ENCODE data around the gene C16orf78.
"Not testable (repeated sequence)": the region's sequence is repeated elsewhere in the genome, so short reads cannot be mapped to it uniquely, and the experiment has no call there.

The C16orf78 gene

GRCh38 chr16:49349446-49350168 lies 24.0 kb upstream of the C16orf78 start:
- no peak for DNase-seq (ENCODE audit: low read depth in 3 of 3)

- peak in 1 of 3 experiments; percentile 19 for DNase-seq (ENCODE audit: low read depth in 3 of 3)
Measured at GRCh38 chr16:49350265-49351095, 23.1 kb upstream of the C16orf78 start.

- no peak for DNase-seq (ENCODE audit: low read depth in 3 of 3)
Measured at GRCh38 chr16:49351096-49351487, 22.5 kb upstream of the C16orf78 start.

GRCh38 chr16:49352892-49353291 lies 20.7 kb upstream of the C16orf78 start:
- no peak for DNase-seq (ENCODE audit: low read depth in 3 of 3)

- no peak for DNase-seq (ENCODE audit: low read depth in 3 of 3)
Measured at GRCh38 chr16:49353680-49354079, 19.9 kb upstream of the C16orf78 start.

- DNase-seq (ENCODE audit: low read depth in 3 of 3) = no peak
Measured at GRCh38 chr16:49354101-49354500, 19.5 kb upstream of the C16orf78 start.

GRCh38 chr16:49354991-49355390 lies 18.6 kb upstream of the C16orf78 start:
- DNase-seq (ENCODE audit: low read depth in 3 of 3) = no peak

- DNase-seq (ENCODE audit: low read depth in 3 of 3) = no peak
Measured at GRCh38 chr16:49355933-49356665, 17.5 kb upstream of the C16orf78 start.

GRCh38 chr16:49356728-49357488 lies 16.7 kb upstream of the C16orf78 start:
- DNase-seq (ENCODE audit: low read depth in 3 of 3) = no peak

- DNase-seq (ENCODE audit: low read depth in 3 of 3) = no peak
Measured at GRCh38 chr16:49359591-49359990, 14.0 kb upstream of the C16orf78 start.

- DNase-seq (ENCODE audit: low read depth in 3 of 3) = not testable (repeated sequence)
Measured at GRCh38 chr16:49361731-49362130, 11.9 kb upstream of the C16orf78 start.

GRCh38 chr16:49362230-49362629 lies 11.4 kb upstream of the C16orf78 start:
- DNase-seq (ENCODE audit: low read depth in 3 of 3) = no peak

- DNase-seq (ENCODE audit: low read depth in 3 of 3) = no peak
Measured at GRCh38 chr16:49365711-49366509, 7.7 kb upstream of the C16orf78 start.

- no peak for DNase-seq (ENCODE audit: low read depth in 3 of 3)
Measured at GRCh38 chr16:49366669-49367068, 6.9 kb upstream of the C16orf78 start.

GRCh38 chr16:49369651-49370611 lies 3.7 kb upstream of the C16orf78 start:
- no peak for DNase-seq (ENCODE audit: low read depth in 3 of 3)

GRCh38 chr16:49376206-49376605 lies 2.6 kb downstream of the C16orf78 start:
- no peak for DNase-seq (ENCODE audit: low read depth in 3 of 3)

- DNase-seq (ENCODE audit: low read depth in 3 of 3) = no peak
Measured at GRCh38 chr16:49377196-49377755, 3.7 kb downstream of the C16orf78 start.

- no peak for DNase-seq (ENCODE audit: low read depth in 3 of 3)
Measured at GRCh38 chr16:49378238-49378637, 4.6 kb downstream of the C16orf78 start.

- no peak for DNase-seq (ENCODE audit: low read depth in 3 of 3)
Measured at GRCh38 chr16:49378816-49379215, 5.2 kb downstream of the C16orf78 start.
